GM12878 (cell line): ENCODE measurements around the gene PGLYRP4. TPM values are rescaled to one million over a fixed set of nuclear protein-coding genes. Genes with fewer than 3 reads are reported as not detected.

ENCODE experiments used
- ATAC-seq: fragments of 200-7000 bp; cut with Tn5 transposase; 3 replicates; pipeline ENCODE4 v1.9.1; 2020; ENCODE audit warnings: mild to moderate bottlenecking, moderate library complexity
- BruUV-seq: library from RNA; stranded (reverse); fragments of 400-500 nt; replicated peaks from 2 replicates; lab custom pipeline; 2021; lab: Mats Ljungman, UMichigan
- CTCF ChIA-PET: fragments of 300-600 bp; sonication (Branson Sonifier 250); formaldehyde crosslinking; extraction: SDS; loops from one replicate; lab custom pipeline; 2021; ENCODE audit warnings: inconsistent platforms; lab: Yijun Ruan, JAX
- POLR2A ChIA-PET: fragments of 350-600 bp; formaldehyde crosslinking; extraction: SDS; loops from one replicate; lab custom pipeline; 2021; ENCODE audit warnings: inconsistent platforms; lab: Charles Lee
- RAD21 ChIA-PET: fragments of 300-600 bp; sonication (Branson Sonifier 250); formaldehyde crosslinking; loops from one replicate; lab custom pipeline; 2023; ENCODE audit warnings: antibody characterized with exemption; ENCODE audit not compliant: unreplicated experiment; lab: Charles Lee
- SMC1A ChIA-PET: fragments of 300-600 bp; sonication (Branson Sonifier 250); formaldehyde crosslinking; loops from one replicate; lab custom pipeline; 2023; ENCODE audit not compliant: unreplicated experiment, uncharacterized antibody; lab: Charles Lee
- DNase-seq: peaks from one replicate; pipeline ENCODE4 v3.0.0-alpha.2; 2011; ENCODE audit warnings: low read depth, low spot score
- FAIRE-seq: peaks from 3 replicates; lab custom pipeline; 2011; peaks lifted over from hg19 to GRCh38; lab: Jason Lieb, UNC
- H2AFZ ChIP-seq: 2 replicates; pipeline ENCODE4 v1.6.0; 2011; ENCODE audit warnings: low read depth, low read length, control low read depth; ENCODE audit not compliant: control insufficient read depth
- H3K27ac ChIP-seq: 2 replicates; pipeline ENCODE4 v1.5.1; 2011; ENCODE audit warnings: control low read depth; ENCODE audit not compliant: control insufficient read depth, insufficient read depth
- H3K27me3 ChIP-seq, 2 experiments: replicated peaks in 1 of 2; 2 replicates each; pipeline versions ENCODE4 v1.6.0 to v1.6.1; 2011; ENCODE audit warnings: low read length in 1 of 2; ENCODE audit not compliant: control insufficient read depth in 2 of 2, insufficient read depth in 2 of 2
- H3K36me3 ChIP-seq, 2 experiments: 2 replicates each; pipeline ENCODE4 v1.5.1; 2011; ENCODE audit warnings: low read length in 1 of 2; ENCODE audit not compliant: control insufficient read depth in 2 of 2, insufficient read depth in 2 of 2
- H3K4me1 ChIP-seq: 2 replicates; pipeline ENCODE4 v1.6.1; 2011; ENCODE audit warnings: mild to moderate bottlenecking, low read length, moderate library complexity, mixed read lengths; ENCODE audit not compliant: control insufficient read depth, insufficient read depth
- H3K4me2 ChIP-seq: 2 replicates; pipeline ENCODE4 v1.6.0; 2011; ENCODE audit warnings: control low read depth; ENCODE audit not compliant: control insufficient read depth, insufficient read depth
- H3K4me3 ChIP-seq: fragments of 200-600 bp; sonication (generic); 2 replicates; pipeline ENCODE4 v1.5.1; 2016
- H3K79me2 ChIP-seq: 2 replicates; pipeline ENCODE4 v1.6.0; 2011; ENCODE audit warnings: low read length; ENCODE audit not compliant: control insufficient read depth, insufficient read depth
- H3K9ac ChIP-seq: 2 replicates; pipeline ENCODE4 v1.8.0; 2011; ENCODE audit warnings: low read length, control low read depth, mixed read lengths; ENCODE audit not compliant: control insufficient read depth, insufficient read depth
- H3K9me3 ChIP-seq: replicated peaks from 3 replicates; pipeline ENCODE4 v1.5.1; 2011; ENCODE audit warnings: mild to moderate bottlenecking, low read length; ENCODE audit not compliant: control insufficient read depth, insufficient read depth
- H4K20me1 ChIP-seq: 2 replicates; pipeline ENCODE4 v1.6.0; 2011; ENCODE audit not compliant: control insufficient read depth, insufficient read depth
- BMI1 ChIP-seq: fragments of 450-650 bp; IDR thresholded peaks from 2 replicates; pipeline ENCODE4 v1.6.1; 2016; ENCODE audit warnings: mild to moderate bottlenecking, moderate library complexity, borderline replicate concordance
- EED ChIP-seq: sonication (generic); IDR thresholded peaks from 2 replicates; pipeline ENCODE4 v1.6.1; 2016; ENCODE audit warnings: antibody characterized with exemption, low read depth
- ELK1 ChIP-seq: IDR thresholded peaks from 2 replicates; pipeline ENCODE4 v1.6.1; 2012; ENCODE audit warnings: low read depth, low read length, improper control_type of control experiment
- IKZF1 ChIP-seq: fragments of 450-650 bp; conservative IDR thresholded peaks from 2 replicates; pipeline ENCODE4 v1.6.1; 2017; ENCODE audit warnings: antibody characterized with exemption, mild to moderate bottlenecking
- IKZF2 ChIP-seq, 2 experiments: fragments of 450-650 bp; IDR thresholded peaks; 2 replicates each; pipeline ENCODE4 v1.6.1; 2017; ENCODE audit warnings: mild to moderate bottlenecking in 2 of 2, moderate library complexity in 2 of 2
- IRF4 ChIP-seq: IDR thresholded peaks from 2 replicates; pipeline ENCODE4 v1.6.1; 2011; ENCODE audit warnings: low read depth, low read length
- JUNB ChIP-seq: IDR thresholded peaks from 2 replicates; pipeline ENCODE4 v1.6.1; 2016; ENCODE audit warnings: antibody characterized with exemption, mild to moderate bottlenecking
- MTA2 ChIP-seq: fragments of 450-650 bp; IDR thresholded peaks from 2 replicates; pipeline ENCODE4 v1.6.1; 2016; ENCODE audit warnings: low read depth, mild to moderate bottlenecking, moderate library complexity
- MYC ChIP-seq: IDR thresholded peaks from 2 replicates; pipeline ENCODE4 v1.6.1; 2011; ENCODE audit warnings: mild to moderate bottlenecking, low read length, moderate library complexity, inconsistent platforms; ENCODE audit not compliant: insufficient read depth, insufficient replicate concordance, insufficient read length, severe bottlenecking
- NFIC ChIP-seq: IDR thresholded peaks from 2 replicates; pipeline ENCODE4 v1.6.1; 2012; ENCODE audit warnings: low read depth, mild to moderate bottlenecking, inconsistent platforms, low read length, moderate library complexity
- RUNX3 ChIP-seq: IDR thresholded peaks from 2 replicates; pipeline ENCODE4 v1.6.1; 2012; ENCODE audit warnings: low read length, inconsistent platforms
- SUPT20H ChIP-seq: IDR thresholded peaks from 2 replicates; pipeline ENCODE4 v1.6.1; 2011; ENCODE audit warnings: low read depth, mild to moderate bottlenecking, low read length, moderate library complexity, borderline replicate concordance; ENCODE audit not compliant: control insufficient read depth
- TARDBP ChIP-seq: IDR thresholded peaks from 2 replicates; pipeline ENCODE4 v1.6.1; 2016; ENCODE audit warnings: borderline replicate concordance
- YBX1 ChIP-seq: fragments of 450-650 bp; IDR thresholded peaks from 2 replicates; pipeline ENCODE4 v1.6.1; 2016; ENCODE audit warnings: antibody characterized with exemption
- ZZZ3 ChIP-seq: IDR thresholded peaks from 2 replicates; pipeline ENCODE4 v1.6.1; 2011; ENCODE audit warnings: low read depth; ENCODE audit not compliant: control insufficient read depth, insufficient read length
- WGBS: methylation state at CpG from one replicate; pipeline ENCODE4 v1.1.6; 2016; ENCODE audit warnings: low lambda C conversion rate; ENCODE audit not compliant: insufficient replicate concordance, insufficient coverage; ENCODE audit errors: missing lambda C conversion rate; 5-methylcytosine and 5-hydroxymethylcytosine counted together
- in situ Hi-C: fragments of 300-500 bp; cut with MboI; formaldehyde crosslinking; loops from 9 replicates; pipeline ENCODE4 v1.14.3; 2018; ENCODE audit warnings: mixed read lengths
- intact Hi-C: fragments of 100-400 bp; cut with micrococcal nuclease; formaldehyde crosslinking; loops from one replicate; pipeline ENCODE4 v1.14.2; 2022; ENCODE audit not compliant: unreplicated experiment
- polyA plus RNA-seq, 11 experiments: library from polyadenylated mRNA; depleted of rRNA in 4 of 11; unstranded in 6 of 11; stranded (reverse) in 5 of 11; fragments of >200 nt; fragmentation: Nextera tagmentation in 4 of 11; fragmentation: Illumina TruSeq in 1 of 11; extraction: Ambion mirVana in 4 of 11; extraction: Trizol in 1 of 11; gene quantifications; 1 replicate in 1 of 11; 2 replicates in 10 of 11; pipeline versions ENCODE4 v1.2.1 to v1.2.3, GENCODE V29; 2011 to 2016; ENCODE audit warnings: inconsistent platforms in 2 of 11, missing spikeins in 2 of 11, low read depth in 1 of 11
- total RNA-seq, 4 experiments: library from RNA; depleted of rRNA in 3 of 4; stranded (reverse); fragments of >200 nt in 3 of 4; fragmentation: Illumina TruSeq in 1 of 4; extraction: Trizol in 1 of 4; gene quantifications; 2 replicates each; pipeline versions ENCODE4 v1.2.1 to v1.2.3, GENCODE V29; 2013 to 2021

Gene PGLYRP4
- total and polyA plus RNA-seq, 10 of the 15 experiments (the other 5 are each of a cell fraction or from before 2014, with no cell fraction given), result 0.22 to 3.0 (median 0.44) TPM

GRCh38 chr1:153292185-153292584 is 56.5 kb downstream of the PGLYRP4 start:
- H3K27me3 ChIP-seq, result no peaks in the 10 kb centered on the region
- FAIRE-seq (no peak), ATAC-seq (no peak), DNase-seq (no peak)
- no peaks in the 10 kb centered on the region for H3K79me2 ChIP-seq
- no peak overlapping the region for H3K9ac ChIP-seq
- H3K4me2 ChIP-seq, result no peak overlapping the region
- H3K9me3 ChIP-seq, result no peaks in the 10 kb centered on the region
- H3K27ac ChIP-seq, result no peak overlapping the region
- no peak overlapping the region for H2AFZ ChIP-seq
- BruUV-seq, result no TSS peak
- RAD21 ChIA-PET, result interaction anchor here (1.0 to 2.7 kb wide), 9 partner anchors 9 to 68 kb away, joined by 3 to 26 read pairs (median 5); partner anchors contain the start of gene PGLYRP4
- no peak overlapping the region for H3K4me3 ChIP-seq
- POLR2A ChIA-PET, result interaction anchor here (1.0 to 1.6 kb wide), 2 partner anchors 30 to 54 kb away, joined by 6 to 7 read pairs; no protein-coding TSS in a partner anchor
- H4K20me1 ChIP-seq, result no peaks in the 10 kb centered on the region
- H3K4me1 ChIP-seq, result peaks cover 9% of the 10 kb centered on the region
- in situ Hi-C loops, result no loop called here
- TF ChIP-seq NFIC (no peak), MYC (no peak), ELK1 (no peak), YBX1 (no peak)
- TF ChIP-seq, all 136 proteins: peak for 0
- WGBS, result 53% methylated on average over 8 of the region's 8 CpGs
- ChIA-PET CTCF (interaction anchor here (1.0 to 6.4 kb wide), 12 partner anchors 11 to 381 kb away, joined by 3 to 66 read pairs (median 7); no protein-coding TSS in a partner anchor), SMC1A (interaction anchor here (1.1 to 2.4 kb wide), 8 partner anchors 11 to 62 kb away, joined by 3 to 16 read pairs (median 6); no protein-coding TSS in a partner anchor)
- H3K36me3 ChIP-seq, result no peaks in the 10 kb centered on the region
- intact Hi-C loops, result no loop called here

GRCh38 chr1:153291514-153291913 is 57.1 kb downstream of the PGLYRP4 start:
- Histone ChIP-seq H3K4me1 (peaks cover 9% of the 10 kb centered on the region), H3K79me2 (no peaks in the 10 kb centered on the region), H3K9ac (no peak overlapping the region), H3K9me3 (no peaks in the 10 kb centered on the region), H4K20me1 (no peaks in the 10 kb centered on the region), H2AFZ (no peak overlapping the region; the same call in 1 of the 2 replicates), H3K4me2 (0 out of 2 replicates have a peak overlapping the region, but pooled peaks have one; percentile 13), H3K27me3 (no peaks in the 10 kb centered on the region), H3K36me3 (no peaks in the 10 kb centered on the region), H3K27ac (no peak overlapping the region), H3K4me3 (no peak overlapping the region)
- WGBS, result 0% methylated on average over 5 of the region's 5 CpGs
- intact Hi-C loops (no loop called here), in situ Hi-C loops (no loop called here)
- DNase-seq (peak; percentile 21), ATAC-seq (peak; percentile 87), FAIRE-seq (no peak)
- ChIA-PET SMC1A (interaction anchor here (0.7 to 2.4 kb wide), 15 partner anchors 11 to 99 kb away, joined by 3 to 16 read pairs (median 4); no protein-coding TSS in a partner anchor), CTCF (interaction anchor here (0.5 to 6.4 kb wide), 18 partner anchors 11 to 422 kb away, joined by 3 to 66 read pairs (median 5); no protein-coding TSS in a partner anchor), POLR2A (interaction anchor here (0.8 to 1.6 kb wide), 3 partner anchors 29 to 55 kb away, joined by 4 to 7 read pairs (median 6); no protein-coding TSS in a partner anchor), RAD21 (interaction anchor here (0.8 to 2.7 kb wide), 11 partner anchors 8 to 68 kb away, joined by 3 to 26 read pairs (median 5); partner anchors contain the start of gene PGLYRP4)
- no TSS peak for BruUV-seq
- TF ChIP-seq IKZF2 (IDR thresholded peaks at IDR 0.05) (peak in 1 of 2 experiments; percentile 35; a peak in 1 of 4 replicates), ZZZ3 (no peak), BMI1 (0 out of 2 replicates have a peak, but pooled peaks have one; percentile 27), IRF4 (peak; percentile 21; the same call in 1 of the 2 replicates), SUPT20H (no peak), JUNB (peak; percentile 57), TARDBP (no peak), ELK1 (no peak), IKZF1 (peak; percentile 51; the same call in 1 of the 2 replicates), MTA2 (peak; percentile 34; the same call in 1 of the 2 replicates), EED (peak; percentile 34; the same call in 1 of the 2 replicates), RUNX3 (peak; percentile 15; the same call in 1 of the 2 replicates)
